GM23248 (cell line): ENCODE measurements around the gene TAF1B.

Source experiments
- EZH2 ChIP-seq: fragments of 200-600 bp; sonication (generic); IDR thresholded peaks from 2 replicates; pipeline ENCODE4 v1.6.1; 2018; ENCODE audit warnings: antibody characterized with exemption, mild to moderate bottlenecking; ENCODE audit not compliant: insufficient read depth, poor library complexity, severe bottlenecking
- EZH2phosphoT487 ChIP-seq: fragments of 200-600 bp; sonication (generic); IDR thresholded peaks from 2 replicates; pipeline ENCODE4 v1.6.1; 2018; ENCODE audit warnings: antibody characterized with exemption, moderate library complexity, mild to moderate bottlenecking, low read depth; ENCODE audit not compliant: insufficient read depth

DNA sequence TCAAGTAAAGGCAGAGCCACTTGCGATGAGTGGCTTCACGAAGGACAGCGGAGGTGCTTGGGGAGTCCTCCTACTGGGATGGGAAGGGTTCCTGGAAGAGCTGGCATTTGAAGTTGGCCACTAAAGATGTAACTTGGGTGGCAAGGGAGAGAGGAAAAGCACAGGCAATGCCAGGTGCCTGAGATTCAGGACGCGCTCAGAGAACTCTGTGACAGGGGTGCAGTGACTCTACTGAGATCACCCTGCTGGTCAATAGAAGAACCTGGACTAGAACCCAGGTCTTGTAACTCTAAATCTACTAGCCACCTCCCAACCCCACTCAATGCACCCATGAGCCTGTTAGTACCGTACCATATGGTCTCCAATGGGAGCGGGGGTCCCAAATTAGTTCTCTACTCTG is 102.8 kb downstream of the TAF1B start:
- TF ChIP-seq EZH2: no peak
- no peak for TF ChIP-seq EZH2phosphoT487
